Measurements from ENCODE around the gene WNT9B. TPM values are rescaled to one million over a fixed set of nuclear protein-coding genes. Genes with fewer than 3 reads are reported as not detected.

WNT9B gene
- total and polyA plus RNA-seq, 2 experiments from 2014 or later, result 0.17 TPM; not detected in 1

GRCh38 chr17:46878055-46878454, 26.7 kb downstream of the WNT9B start (continued):
- TF ChIP-seq POLR2AphosphoS5 (IDR thresholded peaks at IDR 0.05; ENCODE audit: low read depth), result no peak
- TF ChIP-seq NANOG (IDR thresholded peaks at IDR 0.05; ENCODE audit: borderline replicate concordance), result no peak
- TF ChIP-seq CTCF (conservative IDR thresholded peaks at IDR 0.05; ENCODE audit: low read depth in 2 of 2), result no peak
- no peak for TF ChIP-seq CREB1 (CRISPR knock-in tag; IDR thresholded peaks at IDR 0.05; ENCODE audit: low read depth)
- TF ChIP-seq REST (IDR thresholded peaks at IDR 0.05; ENCODE audit: unreplicated experiment), result no peak

GRCh38 chr17:46879101-46879500, 27.7 kb downstream of the WNT9B start:
- Mint-ChIP-seq H3K36me3 (ENCODE audit: low read depth) (no peaks in the 10 kb centered on the region), H3K27me3 (ENCODE audit: insufficient read depth, low read depth, poor library complexity) (peaks cover 6% of the 10 kb centered on the region), H3K27ac (no peak overlapping the region), H3K4me1 (no peaks in the 10 kb centered on the region), H3K9me3 (no peaks in the 10 kb centered on the region), H3K4me3 (no peak overlapping the region)
- Histone ChIP-seq H3K4me3 (no peak overlapping the region), H3K27me3 (ENCODE audit: insufficient read depth) (no peaks in the 10 kb centered on the region), H4K20me1 (replicated peaks; ENCODE audit: insufficient read depth) (no peaks in the 10 kb centered on the region), H3K4me2 (no peak overlapping the region), H3K4me1 (ENCODE audit: insufficient read depth) (no peaks in the 10 kb centered on the region), H3K79me2 (replicated peaks; ENCODE audit: insufficient read depth) (no peaks in the 10 kb centered on the region), H3F3A (replicated peaks; ENCODE audit: low read depth) (no peaks in the 10 kb centered on the region), H2AFZ (no peak overlapping the region), H3K9me2 (ENCODE audit: insufficient read depth) (no peaks in the 10 kb centered on the region), H3K27ac (ENCODE audit: low read depth) (no peak overlapping the region), H3K36me3 (ENCODE audit: insufficient read depth) (no peaks in the 10 kb centered on the region)
- ATAC-seq (no peak), DNase-seq (ENCODE audit: low spot score) (no peak)
- TF ChIP-seq STAT1 (IDR thresholded peaks at IDR 0.05; ENCODE audit: unreplicated experiment) (no peak), JUNB (IDR thresholded peaks at IDR 0.05; ENCODE audit: unreplicated experiment) (no peak), CREB1 (CRISPR knock-in tag; IDR thresholded peaks at IDR 0.05; ENCODE audit: low read depth) (no peak), ZNF114 (CRISPR knock-in tag; IDR thresholded peaks at IDR 0.05) (no peak), REST (IDR thresholded peaks at IDR 0.05; ENCODE audit: unreplicated experiment) (no peak), ZNF462 (CRISPR knock-in tag; IDR thresholded peaks at IDR 0.05) (no peak), NANOG (IDR thresholded peaks at IDR 0.05; ENCODE audit: borderline replicate concordance) (no peak), ZNF331 (CRISPR knock-in tag; IDR thresholded peaks at IDR 0.05; ENCODE audit: low read depth) (no peak)

Measured in GM23338 (cell line).